GM21529 (cell line): ENCODE measurements around the gene TXNL1.
"Not testable (repeated sequence)": the region's sequence is repeated elsewhere in the genome, so short reads cannot be mapped to it uniquely, and the experiment has no call there.

ENCODE experiments used
- ATAC-seq: cut with Tn5 transposase; IDR thresholded peaks from one replicate; pipeline ENCODE4 v1.9.1; 2021; ENCODE audit not compliant: unreplicated experiment

The TXNL1 gene

DNA sequence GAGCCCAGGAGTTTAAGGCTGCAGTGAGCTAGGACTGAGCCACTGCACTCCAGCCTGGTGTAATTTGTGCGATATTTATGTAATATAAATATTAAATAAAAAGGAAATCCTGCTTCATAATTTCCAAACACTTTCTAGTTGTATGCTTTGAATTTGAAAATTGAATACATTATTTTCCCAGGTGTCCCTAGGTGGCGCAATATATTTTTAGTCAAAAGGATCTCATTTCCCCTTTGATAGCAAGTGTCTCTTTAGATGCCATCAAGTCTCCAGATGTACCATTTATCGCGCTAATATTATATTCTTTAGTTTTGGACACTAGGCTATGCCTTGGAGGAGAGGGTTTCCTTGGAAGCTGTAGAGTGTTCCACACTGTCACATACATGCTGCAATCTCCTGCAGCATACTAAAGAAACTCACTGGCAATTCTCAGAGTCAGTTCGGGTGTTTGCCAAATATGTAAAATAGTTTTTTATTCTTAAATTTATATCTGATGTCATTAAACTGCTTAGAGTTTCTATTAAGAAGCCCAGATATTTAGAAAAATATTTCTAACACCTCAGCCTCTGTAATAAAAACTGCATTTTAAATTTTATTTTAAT lies 7.1 kb upstream of the TXNL1 start:
- no peak for ATAC-seq

DNA sequence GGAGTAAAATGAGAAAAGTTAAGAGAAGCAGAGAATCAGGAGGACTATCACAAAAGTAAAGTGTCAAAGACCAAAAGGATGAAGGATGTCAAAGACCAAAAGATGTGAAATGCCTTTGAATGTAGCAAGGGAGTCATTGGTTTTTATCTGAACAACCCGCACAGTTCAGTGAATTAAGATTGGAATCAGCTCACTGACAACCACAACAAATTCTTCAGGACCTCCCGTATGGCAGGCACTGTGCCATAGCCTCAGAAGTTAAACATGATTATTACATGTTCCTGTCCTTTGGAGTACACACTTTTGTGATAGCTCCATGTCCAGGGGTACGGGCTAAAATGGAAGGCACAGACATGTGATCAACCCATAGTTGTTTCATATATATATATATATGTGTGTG lies 5.0 kb upstream of the TXNL1 start:
- no peak for ATAC-seq

DNA sequence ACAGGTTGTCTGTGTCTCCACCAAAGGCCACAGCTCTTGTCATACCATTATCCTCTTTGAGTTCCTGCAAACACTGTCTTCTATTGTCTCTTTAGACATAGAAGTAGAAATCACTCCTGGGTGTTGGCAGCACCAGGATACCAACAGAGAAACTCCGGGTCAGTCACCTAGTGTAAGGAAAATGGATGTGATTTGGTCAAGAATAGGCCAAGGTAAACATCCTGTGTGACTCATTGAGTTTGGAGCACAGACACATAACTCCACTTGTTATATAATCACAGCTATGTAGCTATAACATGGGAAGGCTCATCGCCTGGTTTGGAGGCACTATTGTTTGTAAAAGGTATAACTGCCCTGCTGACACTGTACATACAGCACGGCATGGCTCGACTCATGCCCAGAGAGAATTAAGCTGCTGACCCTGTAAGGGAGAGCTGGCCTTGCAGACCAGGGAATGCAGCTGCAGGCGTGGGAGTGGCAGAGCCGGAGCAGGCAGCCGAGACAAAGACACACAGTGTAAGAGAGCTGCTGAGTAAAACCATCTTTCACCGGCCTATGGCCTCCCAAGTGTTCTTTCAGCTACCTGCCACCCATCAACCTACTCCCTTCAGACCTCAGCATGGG lies 3.4 kb upstream of the TXNL1 start:
- ATAC-seq: no peak

DNA sequence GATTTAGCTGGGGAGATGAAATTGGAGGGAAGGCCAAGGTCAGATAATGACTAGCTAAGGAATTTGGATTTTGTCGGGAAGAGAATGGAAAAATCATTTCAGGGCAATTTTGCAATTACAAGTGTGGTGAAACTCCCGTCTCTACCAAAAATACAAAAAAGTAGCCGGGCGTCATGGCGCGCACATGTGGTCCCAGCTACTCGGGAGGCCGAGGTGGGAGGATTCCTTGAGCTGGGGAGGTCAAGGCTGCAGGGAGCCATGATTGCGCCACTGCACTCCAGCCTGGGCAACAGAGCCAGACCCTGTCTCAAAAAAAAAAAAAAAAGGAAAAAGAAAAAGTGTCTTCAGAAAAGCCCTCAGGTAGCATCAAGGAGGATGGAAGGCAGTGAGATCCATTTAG lies 1.2 kb upstream of the TXNL1 start:
- no peak for ATAC-seq

DNA sequence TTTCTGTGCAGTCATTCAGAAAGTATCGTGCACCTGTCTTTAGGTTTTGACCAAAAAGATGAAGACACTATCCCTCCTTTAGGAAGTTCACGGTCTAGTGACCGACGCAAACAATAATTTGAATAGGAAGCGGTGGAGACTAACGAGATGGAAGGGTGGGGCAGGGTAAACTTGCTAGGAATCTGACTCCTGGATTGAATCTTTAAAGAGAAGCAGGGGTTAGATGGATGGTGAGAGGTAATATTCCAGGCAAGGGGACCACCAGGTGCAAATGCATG lies 651 bp upstream of the TXNL1 start:
- ATAC-seq: peak; percentile 12

DNA sequence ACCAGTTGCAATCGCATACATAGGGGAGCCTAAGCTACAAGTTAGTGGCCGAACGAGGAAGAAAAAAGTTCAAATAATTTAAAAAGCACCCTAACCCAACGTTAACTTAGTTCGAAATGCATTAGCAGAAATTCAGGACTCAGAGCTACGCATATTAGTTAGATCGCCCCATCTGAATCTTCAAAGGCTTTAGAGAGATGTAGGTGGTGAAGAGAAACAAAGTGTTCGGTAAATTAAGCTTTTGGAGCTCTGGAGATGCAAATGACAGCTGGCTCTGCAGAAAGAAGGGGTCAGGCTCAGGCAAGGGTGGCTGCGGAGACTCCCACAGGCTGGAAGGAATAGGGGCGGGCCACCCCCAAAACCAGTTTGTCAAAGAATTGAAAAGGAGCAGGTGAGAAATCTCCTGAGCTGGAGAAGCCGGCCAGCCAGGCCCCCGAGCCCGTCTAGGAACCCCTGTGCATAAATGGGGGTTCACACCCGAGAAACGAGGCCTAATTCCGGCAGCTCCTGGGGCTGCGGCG lies 621 bp downstream of the TXNL1 start:
- ATAC-seq: peak; percentile 12

DNA sequence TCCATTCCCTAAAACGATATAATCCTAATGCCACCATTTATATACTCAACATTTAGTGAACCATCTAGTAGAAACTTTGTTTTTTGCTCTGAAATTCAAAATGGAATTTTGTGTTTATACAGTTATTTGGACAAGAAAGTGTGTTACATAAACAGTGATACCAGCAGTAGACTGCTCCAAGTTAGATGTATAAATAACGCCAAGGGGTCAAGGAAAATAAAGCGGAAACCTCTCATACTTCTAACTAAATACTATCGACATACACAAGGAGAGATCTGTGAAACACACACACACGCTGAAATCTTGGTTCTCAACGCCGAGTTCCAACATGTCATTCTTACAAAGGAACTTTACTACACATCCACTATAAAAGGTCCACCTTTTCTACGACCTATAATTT lies 1.2 kb downstream of the TXNL1 start:
- no peak for ATAC-seq

DNA sequence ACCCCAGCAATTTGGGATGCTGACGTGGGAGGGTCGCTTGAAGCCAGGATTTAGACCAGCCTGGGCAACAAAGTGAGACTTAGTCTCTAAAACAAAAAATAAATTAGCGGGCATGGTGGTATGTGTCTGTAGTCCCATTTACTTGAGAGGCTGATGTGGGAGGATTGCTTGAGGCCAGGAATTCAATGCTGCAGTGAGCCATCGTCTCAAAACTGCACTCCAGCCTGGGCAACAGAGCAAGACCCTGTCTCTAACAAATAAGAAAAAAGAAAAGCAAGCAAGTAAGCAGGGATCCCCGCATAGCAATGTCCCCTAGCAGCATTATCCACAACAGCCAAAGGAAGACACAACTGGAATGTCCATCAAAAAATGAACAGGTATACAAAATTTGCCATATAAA lies 3.4 kb downstream of the TXNL1 start:
- no peak for ATAC-seq

DNA sequence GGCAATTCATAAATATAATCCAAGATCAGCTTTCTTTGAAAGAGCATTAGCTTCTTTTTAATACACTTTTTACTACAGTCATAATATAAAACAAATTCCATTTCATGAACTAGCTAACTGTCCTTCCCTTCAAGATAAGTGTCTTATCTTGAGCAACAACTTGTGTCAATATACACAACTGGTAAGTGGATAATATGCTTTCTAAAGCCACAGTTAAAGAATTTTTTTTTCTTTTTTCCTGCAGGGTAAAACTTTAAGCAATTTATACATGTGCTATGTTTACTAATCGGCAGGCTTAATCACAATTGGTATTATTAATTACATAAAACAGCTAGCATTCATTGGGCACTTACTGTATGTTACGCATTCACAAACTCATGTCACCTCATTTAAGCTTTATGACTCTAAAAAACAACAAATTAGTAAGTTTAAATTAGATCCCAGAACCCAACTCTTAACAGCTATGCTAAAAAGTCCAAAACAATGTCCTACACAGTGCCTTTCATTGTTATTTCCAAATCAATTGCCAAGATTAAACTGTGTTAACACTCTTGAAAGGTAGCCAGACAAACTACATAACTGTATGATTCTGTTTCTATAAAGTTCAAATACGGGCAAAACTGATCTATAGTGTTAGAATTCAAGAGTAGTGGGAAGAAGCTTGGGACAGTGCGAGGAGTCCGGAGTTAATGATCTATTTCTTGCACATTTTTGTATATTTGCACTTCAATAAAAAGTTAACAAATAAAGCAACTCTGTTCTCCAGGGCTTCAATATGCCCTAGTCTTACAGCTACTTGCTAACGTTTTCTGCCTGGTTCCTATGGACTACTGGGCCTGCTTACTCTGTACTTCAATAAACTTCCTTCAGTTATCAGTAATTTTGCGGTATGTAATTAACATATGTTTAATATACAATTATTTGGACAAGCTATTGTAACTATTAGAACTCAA lies 6.0 kb downstream of the TXNL1 start:
- no peak for ATAC-seq

DNA sequence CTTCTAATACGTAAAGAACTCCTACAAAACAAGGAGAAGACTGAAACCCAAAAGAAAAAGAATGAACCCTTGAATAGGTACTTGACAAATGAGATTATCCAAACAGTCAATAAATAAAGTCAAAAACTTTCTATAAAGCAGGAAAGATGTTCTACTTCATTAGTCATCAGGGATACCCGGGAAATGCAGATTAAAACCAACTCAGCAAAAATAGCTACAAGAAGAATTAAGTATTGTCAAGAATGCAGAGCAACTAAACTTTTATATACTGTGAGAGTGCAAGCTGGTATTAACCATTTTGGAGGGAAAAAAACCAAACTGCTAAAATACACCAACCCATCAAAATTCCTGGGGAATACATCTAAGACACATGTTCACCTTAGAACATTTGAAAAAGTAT lies 10.4 kb downstream of the TXNL1 start:
- no peak for ATAC-seq

DNA sequence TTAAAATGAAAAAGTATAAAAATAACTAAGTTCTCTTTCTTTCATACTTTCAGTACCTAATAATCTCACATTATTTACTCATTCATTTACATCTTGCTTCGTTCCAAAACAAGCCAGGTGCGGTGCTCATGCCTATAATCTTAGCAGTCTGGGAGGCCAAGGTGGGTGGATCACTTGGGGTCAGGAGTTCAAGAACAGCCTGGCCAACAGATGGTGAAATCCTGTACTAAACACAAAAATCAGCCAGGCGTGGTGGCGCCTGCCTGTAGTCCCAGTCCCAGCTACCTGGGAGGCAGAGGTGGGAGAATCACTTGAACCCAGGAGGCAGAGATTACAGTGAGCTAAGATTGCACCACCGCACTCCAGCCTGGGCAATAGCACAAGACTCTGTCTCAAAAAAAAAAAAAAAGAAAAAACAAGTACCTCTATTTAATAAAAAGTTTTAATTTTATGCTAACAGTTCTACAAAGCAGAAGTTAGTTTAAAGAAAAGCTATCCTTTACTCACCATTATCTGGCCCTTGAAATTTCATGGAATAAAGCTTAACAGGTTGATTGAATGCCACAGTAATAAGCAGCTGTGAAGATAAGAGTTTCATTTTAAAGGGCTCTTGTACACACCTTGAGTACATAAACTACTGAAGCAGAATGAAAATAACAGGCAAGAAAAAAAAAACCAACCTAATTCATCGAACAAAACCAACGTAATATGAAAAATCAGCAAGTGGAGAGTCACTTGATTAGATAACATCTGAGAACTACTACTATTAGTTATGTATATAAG lies 22.5 kb downstream of the TXNL1 start:
- ATAC-seq: no peak

DNA sequence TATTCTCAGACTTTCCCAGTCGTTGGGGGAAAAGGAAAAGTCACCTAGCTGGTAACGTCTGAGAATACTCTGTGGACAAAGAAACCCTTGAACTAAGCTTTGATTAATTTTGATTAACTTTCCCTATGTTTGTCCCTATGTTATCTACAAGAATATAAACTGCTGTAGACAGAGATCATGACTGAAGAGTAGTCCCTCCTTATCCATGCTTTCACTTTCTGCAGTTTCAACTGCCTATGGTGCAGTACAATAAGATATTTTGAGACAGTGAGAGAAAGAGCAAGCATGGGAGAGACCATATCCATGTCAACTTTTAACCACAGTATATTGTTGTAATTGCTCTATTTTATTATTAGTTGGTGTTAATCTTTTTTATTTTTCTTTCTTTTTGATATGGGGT lies 31.8 kb downstream of the TXNL1 start:
- ATAC-seq: no peak

DNA sequence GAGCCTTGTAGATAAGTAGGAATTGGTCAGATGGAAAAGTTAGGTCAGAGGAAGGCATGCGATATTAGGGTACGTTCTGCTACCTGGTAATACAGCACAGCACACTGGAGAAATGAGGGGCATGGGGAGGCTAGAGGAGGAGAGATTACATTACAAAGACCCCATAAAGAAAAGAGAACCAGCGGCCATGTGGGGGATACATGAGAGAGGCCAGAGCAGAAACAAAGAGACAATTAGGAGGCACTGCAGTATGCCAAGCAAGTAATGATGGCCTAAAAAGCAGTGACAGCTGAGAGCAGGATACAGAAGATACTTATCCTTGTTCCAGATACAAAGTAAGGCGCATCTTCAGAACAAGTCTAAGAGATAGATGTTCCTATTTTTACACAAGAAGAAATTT lies 40.0 kb downstream of the TXNL1 start:
- no peak for ATAC-seq

DNA sequence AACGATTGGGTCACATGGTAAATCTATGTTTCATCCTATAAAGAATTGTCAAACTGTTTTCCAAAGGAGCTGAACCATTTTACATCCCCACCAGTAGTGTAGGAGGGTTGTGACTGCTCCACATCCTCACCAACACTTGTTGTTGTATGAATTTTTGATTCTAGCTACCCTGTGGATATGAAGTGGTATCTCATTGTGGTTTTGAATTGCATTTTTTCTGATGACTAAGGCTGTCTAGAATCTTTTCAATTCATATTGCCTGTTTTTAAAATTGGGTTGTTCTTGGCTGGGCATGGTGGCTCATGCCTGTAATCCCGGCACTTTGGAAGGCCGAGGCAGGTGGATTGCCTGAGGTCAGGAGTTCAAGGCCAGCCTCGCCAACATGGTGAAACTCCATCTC lies 44.5 kb downstream of the TXNL1 start:
- no peak for ATAC-seq

DNA sequence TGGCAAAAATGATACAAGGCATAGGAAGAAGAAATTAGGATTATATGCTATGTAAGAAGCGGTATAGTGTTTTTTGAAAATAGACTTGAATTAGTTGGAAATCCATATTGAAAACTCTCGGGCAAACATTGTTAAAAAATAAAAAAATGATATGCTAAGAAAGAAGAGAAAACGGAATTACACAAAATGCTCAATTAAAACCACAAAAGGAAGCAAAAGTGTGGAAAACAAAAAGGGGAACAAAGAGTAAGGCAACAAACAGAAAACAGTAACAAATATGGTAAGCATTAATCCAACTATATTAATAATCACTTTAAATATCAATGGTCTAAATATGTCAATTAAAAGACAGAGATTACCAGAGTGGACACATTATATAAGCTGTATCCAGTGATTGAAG lies 58.4 kb downstream of the TXNL1 start:
- no peak for ATAC-seq

DNA sequence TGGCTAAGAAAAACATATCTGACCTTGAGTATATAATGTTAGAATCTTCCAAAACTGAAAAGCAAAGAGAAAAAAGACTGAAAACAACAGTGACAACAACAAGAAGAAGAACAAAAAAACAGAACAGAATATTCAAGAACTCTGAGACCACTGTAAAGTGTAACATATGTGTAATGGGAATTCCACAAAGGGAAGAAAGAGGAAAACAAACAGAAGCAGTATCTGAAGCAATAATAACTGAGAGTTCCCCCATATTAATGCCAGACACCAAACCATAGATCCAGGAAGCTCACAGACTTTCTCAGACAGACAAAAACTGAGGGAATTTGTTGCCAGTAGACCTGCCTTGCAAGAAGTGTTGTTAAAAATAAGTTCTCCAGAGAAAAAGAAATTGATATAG lies 58.9 kb downstream of the TXNL1 start:
- no peak for ATAC-seq

DNA sequence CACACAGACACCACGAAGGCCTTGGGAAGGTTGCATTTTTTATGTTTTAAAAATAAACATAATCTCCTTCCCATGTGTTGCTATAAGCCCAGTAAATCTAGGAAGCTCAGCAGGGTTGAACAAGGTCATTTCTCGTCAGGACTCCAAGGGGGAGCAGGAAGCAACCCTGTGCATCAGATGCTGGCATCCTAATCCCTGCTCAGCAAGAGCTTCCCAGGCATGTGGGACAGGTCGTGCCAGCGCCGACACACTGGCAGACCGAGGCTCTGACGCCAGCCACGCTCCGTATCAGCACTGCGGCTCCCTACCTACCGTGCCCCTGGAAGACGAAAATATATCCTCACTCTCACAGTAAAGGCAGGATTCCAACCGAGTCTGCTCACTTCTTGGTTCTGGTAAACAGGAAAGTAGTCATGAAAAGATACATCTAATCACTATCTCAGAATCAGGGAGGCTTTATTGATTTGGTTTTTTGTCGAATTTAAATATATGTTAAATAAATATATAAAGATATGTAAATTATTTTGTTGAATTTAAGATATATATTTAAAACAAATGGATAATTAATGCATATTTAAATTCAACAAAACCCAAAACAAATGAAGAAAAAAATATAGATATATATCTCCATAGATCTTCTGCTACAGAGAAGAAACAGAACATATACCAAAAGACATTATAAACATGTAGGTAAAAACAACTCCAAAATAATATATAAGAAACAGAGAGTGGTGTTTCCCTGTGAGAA lies 61.4 kb downstream of the TXNL1 start:
- ATAC-seq: no peak

DNA sequence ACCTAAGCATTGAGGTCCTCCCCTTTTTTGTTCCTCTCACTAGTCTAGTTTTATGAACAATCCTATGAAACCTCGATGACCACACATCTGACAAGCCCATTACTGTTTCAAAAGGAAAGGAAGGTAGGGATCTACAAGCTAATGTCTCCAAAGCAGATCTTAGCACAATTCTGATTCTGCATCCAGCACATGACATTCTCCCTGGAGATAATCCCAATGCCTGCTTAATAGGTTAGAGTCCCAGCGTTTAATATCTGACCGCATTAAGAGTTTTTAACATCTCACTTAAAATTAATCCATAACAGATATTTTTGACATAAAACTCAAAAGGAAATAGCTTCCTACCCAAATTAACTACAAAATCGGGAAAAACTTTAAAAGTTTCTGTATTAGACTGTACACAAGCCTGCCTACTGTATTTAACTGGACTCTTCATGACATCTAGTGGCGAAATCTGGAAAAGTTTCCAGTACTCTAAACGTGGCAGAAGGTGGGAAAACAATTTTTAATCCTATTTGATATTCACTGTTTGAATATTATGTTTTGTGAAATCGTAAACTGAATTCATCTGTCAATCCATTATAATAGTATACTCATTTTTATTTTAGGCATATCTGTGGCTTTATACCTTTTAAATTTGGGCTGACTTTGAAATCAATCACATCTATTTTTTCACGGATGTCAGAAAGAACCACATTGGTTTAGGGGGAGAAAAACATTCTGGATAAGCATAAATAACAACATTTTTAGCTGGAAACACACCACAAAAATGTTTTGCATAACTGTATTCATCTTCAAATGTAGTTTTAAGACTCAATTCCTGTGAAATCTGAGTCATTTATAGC lies 62.4 kb downstream of the TXNL1 start:
- ATAC-seq: peak; percentile 64

DNA sequence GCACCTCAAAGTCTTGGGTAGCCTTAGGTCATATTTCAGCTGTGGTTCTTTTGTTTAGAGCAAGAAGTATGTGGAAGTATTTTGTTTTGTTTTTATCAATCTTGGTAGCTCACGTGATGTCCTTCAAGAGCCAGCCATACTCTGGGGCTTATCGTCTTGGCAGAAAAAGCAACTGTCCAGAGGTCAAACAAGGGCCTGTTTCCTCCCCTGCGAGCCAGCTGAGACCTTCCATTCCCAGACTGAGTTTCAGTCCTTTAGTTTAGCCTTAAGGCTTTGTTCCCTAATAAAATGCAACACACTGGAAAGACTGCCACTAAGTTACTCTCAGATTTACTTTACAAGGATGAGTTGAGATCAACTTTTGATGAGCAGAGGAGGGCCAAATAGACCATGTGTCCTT lies 63.5 kb downstream of the TXNL1 start:
- no peak for ATAC-seq

DNA sequence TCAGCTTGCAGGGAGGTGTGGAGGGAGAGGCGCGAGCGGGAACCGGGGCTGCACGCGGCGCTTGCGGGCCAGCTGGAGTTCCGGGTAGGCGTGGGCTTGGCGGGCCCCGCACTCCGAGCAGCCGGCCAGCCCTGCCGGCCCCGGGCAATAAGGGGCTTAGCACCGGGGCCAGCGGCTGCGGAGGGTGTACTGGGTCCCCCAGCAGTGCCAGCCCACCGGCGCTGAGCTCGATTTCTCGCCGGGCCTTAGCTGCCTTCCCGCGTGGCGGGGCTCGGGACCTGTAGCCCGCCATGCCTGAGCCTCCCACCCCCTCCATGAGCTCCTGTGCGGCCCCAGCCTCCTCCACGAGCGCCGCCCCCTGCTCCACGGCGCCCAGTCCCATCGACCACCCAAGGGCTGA lies 66.1 kb downstream of the TXNL1 start:
- not testable (repeated sequence) for ATAC-seq
